ENCODE data around the gene DPYSL5. TPM values are rescaled to one million over a fixed set of nuclear protein-coding genes. Genes with fewer than 3 reads are reported as not detected.

DPYSL5 gene
- total RNA-seq, 2 experiments from 2014 or later: not detected

DNA sequence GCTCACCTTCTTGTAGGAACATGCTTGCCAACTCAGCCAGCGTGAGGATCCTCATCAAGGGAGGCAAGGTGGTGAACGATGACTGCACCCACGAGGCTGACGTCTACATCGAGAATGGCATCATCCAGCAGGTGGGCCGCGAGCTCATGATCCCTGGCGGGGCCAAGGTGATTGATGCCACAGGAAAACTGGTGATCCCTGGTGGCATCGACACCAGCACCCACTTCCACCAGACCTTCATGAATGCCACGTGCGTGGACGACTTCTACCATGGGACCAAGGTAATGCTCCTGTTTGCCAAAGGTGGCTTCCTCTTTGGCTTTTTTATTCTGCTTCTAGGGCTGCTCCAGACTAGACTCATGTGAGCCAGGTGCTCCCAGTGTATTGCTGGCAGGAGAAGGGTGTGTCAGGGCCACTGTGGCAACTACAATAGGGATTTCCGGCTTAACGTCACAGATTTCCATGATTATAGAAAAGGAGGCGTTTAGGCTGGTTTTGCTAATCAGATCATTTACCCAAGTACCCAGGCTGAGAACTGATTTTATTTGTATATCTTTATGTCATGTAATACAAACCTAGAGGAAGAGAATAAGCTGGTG is 50.6 kb downstream of the DPYSL5 start:
- no peak overlapping the region for H3K27ac Mint-ChIP-seq
- H3K4me1 Mint-ChIP-seq (ENCODE audit: low read depth): no peaks in the 10 kb centered on the region

DNA sequence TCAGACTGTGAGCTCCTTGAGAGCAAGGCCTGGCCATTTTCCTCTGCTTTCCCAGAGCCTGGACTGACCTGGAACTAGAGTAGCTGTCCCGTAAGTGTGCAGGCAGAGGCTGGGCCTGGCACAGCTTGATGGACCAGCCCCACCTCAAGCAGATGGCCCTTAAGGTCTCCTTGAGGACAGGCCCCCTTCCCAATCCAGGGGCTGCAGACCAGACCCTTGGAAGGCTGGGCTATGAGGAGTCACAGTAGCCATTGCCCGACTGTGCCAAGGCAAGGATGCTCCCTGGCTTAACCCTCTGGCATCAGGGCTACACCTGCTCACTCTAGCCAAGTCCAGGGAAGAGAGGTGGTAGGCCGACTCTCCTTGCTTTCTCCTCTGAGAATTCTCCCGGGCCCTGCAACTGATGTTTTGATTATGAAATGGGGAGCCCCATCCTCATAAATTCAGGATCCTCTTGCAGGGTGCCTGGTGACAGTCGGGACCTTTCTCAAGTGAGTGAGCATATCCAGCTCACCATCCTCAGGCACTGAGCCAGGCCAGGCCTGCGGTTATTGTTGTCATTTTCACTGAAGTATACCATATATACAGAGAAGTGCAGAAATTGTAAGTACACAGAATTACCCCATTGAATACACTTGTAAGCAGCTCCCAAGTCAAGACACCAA is 51.7 kb downstream of the DPYSL5 start:
- TF ChIP-seq, protein P1, sequence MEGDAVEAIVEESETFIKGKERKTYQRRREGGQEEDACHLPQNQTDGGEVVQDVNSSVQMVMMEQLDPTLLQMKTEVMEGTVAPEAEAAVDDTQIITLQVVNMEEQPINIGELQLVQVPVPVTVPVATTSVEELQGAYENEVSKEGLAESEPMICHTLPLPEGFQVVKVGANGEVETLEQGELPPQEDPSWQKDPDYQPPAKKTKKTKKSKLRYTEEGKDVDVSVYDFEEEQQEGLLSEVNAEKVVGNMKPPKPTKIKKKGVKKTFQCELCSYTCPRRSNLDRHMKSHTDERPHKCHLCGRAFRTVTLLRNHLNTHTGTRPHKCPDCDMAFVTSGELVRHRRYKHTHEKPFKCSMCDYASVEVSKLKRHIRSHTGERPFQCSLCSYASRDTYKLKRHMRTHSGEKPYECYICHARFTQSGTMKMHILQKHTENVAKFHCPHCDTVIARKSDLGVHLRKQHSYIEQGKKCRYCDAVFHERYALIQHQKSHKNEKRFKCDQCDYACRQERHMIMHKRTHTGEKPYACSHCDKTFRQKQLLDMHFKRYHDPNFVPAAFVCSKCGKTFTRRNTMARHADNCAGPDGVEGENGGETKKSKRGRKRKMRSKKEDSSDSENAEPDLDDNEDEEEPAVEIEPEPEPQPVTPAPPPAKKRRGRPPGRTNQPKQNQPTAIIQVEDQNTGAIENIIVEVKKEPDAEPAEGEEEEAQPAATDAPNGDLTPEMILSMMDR (IDR thresholded peaks at IDR 0.05): no peak
- H3K4me1 Mint-ChIP-seq (ENCODE audit: low read depth): no peaks in the 10 kb centered on the region
- POLR2A ChIA-PET: no interaction called here

More for the DNA sequence above, 50.6 kb downstream of the DPYSL5 start:
- TF ChIP-seq, protein P1 (IDR thresholded peaks at IDR 0.05): no peak
- ATAC-seq (ENCODE audit: poor library complexity) (no peak), DNase-seq (no peak)
- ChIA-PET POLR2A (no interaction called here), CTCF (no interaction called here)
- H3K36me3 Mint-ChIP-seq (ENCODE audit: low read depth): no peaks in the 10 kb centered on the region
- intact Hi-C loops (cut with DNase I, micrococcal nuclease): no loop called here
- Histone ChIP-seq H3K4me3 (ENCODE audit: low read length) (no peak overlapping the region), H3K27ac (ENCODE audit: low read depth in 1 of 2, low read length in 2 of 2) (no peak overlapping the region), H3K36me3 (ENCODE audit: insufficient read depth, low read length) (no peaks in the 10 kb centered on the region), H3K9me3 (ENCODE audit: control insufficient read depth in 1 of 2, insufficient read depth in 1 of 2, low read length in 2 of 2) (no peaks in the 10 kb centered on the region), H3K27me3 (ENCODE audit: control insufficient read depth in 1 of 2, insufficient read depth in 2 of 2, low read length in 2 of 2) (no peaks in the 10 kb centered on the region), H3K4me1 (ENCODE audit: insufficient read depth, low read length) (no peaks in the 10 kb centered on the region)
- H3K27me3 Mint-ChIP-seq: no peaks in the 10 kb centered on the region
- no peaks in the 10 kb centered on the region for H3K9me3 Mint-ChIP-seq
- H3K4me3 Mint-ChIP-seq: no peak overlapping the region

DNA sequence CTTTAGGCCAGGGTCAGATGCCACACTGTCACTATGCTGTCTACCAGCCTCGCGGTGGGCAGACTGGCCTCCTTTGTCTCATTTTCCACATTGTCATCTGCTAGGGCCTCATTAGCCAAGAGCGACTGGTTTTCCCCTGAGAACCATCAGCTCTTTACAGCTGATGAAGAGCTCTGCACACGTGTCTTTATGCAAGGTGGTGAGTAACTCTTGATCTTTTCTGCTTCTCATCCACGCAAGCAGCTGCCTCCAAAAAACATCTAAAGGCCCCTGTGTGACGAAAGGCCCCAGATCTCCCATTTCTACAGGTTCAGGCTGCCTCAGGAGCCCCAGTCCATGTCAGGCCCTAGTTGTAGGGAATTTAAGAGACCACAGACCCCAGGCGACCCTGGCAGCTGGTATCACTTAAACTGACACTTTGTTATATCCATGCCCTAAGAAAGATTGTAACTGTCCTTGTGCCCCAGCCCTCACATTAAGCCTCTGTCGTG is 52.9 kb downstream of the DPYSL5 start:
- TF ChIP-seq, protein P1 (IDR thresholded peaks at IDR 0.05): no peak
- Histone ChIP-seq H3K9me3 (ENCODE audit: control insufficient read depth in 1 of 2, insufficient read depth in 1 of 2, low read length in 2 of 2) (no peaks in the 10 kb centered on the region), H3K36me3 (ENCODE audit: insufficient read depth, low read length) (no peaks in the 10 kb centered on the region), H3K4me1 (ENCODE audit: insufficient read depth, low read length) (no peaks in the 10 kb centered on the region), H3K27ac (ENCODE audit: low read depth in 1 of 2, low read length in 2 of 2) (no peak overlapping the region), H3K4me3 (ENCODE audit: low read length) (no peak overlapping the region), H3K27me3 (ENCODE audit: control insufficient read depth in 1 of 2, insufficient read depth in 2 of 2, low read length in 2 of 2) (no peaks in the 10 kb centered on the region)
- Mint-ChIP-seq H3K36me3 (ENCODE audit: low read depth) (no peaks in the 10 kb centered on the region), H3K4me3 (no peak overlapping the region), H3K27ac (no peak overlapping the region), H3K27me3 (no peaks in the 10 kb centered on the region), H3K9me3 (no peaks in the 10 kb centered on the region), H3K4me1 (ENCODE audit: low read depth) (no peaks in the 10 kb centered on the region)
- no peak for DNase-seq
- CTCF ChIA-PET: no interaction called here
- POLR2A ChIA-PET: no interaction called here
- no peak for ATAC-seq (ENCODE audit: poor library complexity)
- intact Hi-C loops (cut with DNase I, micrococcal nuclease): no loop called here

More for the DNA sequence above, 51.7 kb downstream of the DPYSL5 start:
- no peaks in the 10 kb centered on the region for H3K4me1 ChIP-seq (ENCODE audit: insufficient read depth, low read length)
- Mint-ChIP-seq H3K27me3 (no peaks in the 10 kb centered on the region), H3K9me3 (no peaks in the 10 kb centered on the region), H3K4me3 (no peak overlapping the region), H3K36me3 (ENCODE audit: low read depth) (no peaks in the 10 kb centered on the region), H3K27ac (no peak overlapping the region)
- H3K36me3 ChIP-seq (ENCODE audit: insufficient read depth, low read length): no peaks in the 10 kb centered on the region
- CTCF ChIA-PET: no interaction called here
- intact Hi-C loops (cut with DNase I, micrococcal nuclease): no loop called here
- H3K4me3 ChIP-seq (ENCODE audit: low read length): no peak overlapping the region
- no peak for DNase-seq
- H3K9me3 ChIP-seq (ENCODE audit: control insufficient read depth in 1 of 2, insufficient read depth in 1 of 2, low read length in 2 of 2): no peaks in the 10 kb centered on the region
- H3K27me3 ChIP-seq (ENCODE audit: control insufficient read depth in 1 of 2, insufficient read depth in 2 of 2, low read length in 2 of 2): no peaks in the 10 kb centered on the region
- no peak for ATAC-seq (ENCODE audit: poor library complexity)
- no peak overlapping the region for H3K27ac ChIP-seq (ENCODE audit: low read depth in 1 of 2, low read length in 2 of 2)
